HG03439 (cell line): ENCODE data around the gene HNRNPH1.

Experiments used
- ATAC-seq: cut with Tn5 transposase; IDR thresholded peaks from one replicate; pipeline ENCODE4 v1.9.1; 2021; ENCODE audit warnings: mild to moderate bottlenecking, moderate library complexity; ENCODE audit not compliant: unreplicated experiment

HNRNPH1 gene

DNA sequence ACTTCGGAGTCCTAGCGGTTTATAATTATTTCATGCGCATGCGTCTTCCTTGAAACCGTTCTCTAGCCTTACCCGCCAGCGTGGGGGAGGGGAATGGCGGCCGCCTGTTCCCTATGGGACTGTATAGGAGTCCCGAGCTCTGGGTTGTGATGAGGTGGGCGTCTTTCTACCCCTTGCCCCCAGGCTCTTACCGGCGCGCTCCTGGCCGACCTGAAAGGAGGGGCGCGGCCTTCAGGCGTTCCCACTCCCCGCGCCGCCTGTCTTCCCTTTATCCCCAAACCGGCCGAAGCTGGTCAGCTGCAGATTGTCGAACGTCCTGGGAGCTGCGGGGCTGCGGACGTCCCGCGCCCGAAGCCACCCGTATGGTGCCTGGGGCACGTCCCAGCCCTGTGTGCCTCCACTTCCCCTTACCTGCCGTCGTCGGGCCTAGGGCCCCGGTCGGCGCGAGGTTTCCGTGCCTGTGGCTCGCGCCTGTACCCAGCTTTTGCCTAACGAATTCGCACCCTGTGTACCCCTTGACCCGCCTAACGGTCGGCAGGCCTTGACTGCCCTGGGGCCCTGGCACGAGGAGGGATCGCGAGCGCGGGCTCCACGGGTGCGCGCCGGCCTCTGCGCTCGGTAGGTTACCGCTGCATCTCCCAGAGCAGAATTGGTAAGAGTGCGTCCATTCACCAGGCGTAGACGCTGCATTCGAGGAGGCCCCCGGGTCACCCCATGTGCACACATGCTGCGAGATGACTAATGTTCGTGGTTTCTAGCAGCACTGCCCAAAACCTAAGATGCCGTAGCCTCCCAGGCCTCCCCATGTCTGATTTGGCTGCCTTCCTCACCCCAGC lies 653 bp upstream of the HNRNPH1 start:
- no peak for ATAC-seq

DNA sequence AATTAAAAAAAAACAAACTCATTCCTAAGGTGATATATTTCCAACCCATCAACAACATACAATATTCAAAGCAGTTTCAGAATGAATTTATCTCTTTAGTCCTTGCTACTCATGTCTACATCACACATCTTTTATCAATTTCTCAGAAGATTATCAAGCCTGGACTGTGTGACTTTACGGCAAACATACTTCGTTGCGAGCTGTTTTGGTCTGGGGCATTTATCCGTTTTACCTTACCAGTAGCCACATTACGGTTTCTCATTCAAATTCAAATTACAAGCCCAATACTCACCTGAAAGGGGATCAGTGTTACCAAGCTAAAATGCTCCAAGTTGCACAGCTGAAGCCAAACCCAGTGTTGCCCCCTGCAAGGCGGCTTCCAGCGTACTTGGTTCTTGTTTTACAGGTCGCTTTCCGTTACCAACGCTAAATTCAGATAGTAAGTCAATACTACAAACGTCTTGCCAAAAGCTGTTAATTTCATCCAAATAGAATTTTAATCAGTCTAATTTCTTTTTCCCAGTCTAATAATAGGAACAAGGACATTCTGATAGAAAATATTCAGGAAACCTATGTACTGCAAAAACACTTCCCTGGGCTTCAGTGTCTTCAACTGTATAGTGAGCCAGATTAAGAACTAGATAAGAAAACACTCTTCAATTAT lies 1.8 kb downstream of the HNRNPH1 start:
- ATAC-seq = no peak

DNA sequence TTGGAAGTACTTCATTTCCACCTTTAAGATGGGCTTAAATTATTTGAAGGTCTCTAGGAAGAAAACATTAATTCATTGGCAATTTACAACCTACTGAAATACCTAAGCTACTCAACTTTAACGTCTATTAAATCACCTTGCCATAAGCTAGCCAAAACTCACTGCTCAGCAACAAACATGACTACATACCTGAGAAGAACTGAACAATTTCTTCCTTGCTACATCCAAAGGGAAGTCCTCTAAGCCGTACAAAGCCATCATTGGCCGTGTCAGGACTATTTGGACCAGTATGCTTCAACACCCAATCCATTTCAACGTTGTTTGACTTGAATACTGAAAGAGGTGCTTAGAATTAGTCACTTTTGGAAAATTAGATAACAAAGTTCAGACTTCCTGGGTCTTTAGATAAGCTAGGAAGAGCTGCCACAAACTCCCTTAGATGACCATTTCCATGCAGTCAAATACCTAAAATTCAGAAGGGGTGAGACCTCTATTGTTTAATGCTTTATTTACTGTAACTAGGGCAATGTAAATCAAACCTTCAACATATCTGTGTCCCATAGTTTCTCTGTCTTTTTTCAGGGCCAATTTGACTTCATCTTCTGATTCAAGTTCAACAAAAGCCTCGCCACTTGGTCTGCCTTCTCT lies 2.6 kb downstream of the HNRNPH1 start:
- ATAC-seq = no peak

- no peak for ATAC-seq
Measured at GRCh38 chr5:179620293-179620692, 3.2 kb downstream of the HNRNPH1 start.

GRCh38 chr5:179619776-179620175 lies 3.7 kb downstream of the HNRNPH1 start:
- ATAC-seq = no peak

DNA sequence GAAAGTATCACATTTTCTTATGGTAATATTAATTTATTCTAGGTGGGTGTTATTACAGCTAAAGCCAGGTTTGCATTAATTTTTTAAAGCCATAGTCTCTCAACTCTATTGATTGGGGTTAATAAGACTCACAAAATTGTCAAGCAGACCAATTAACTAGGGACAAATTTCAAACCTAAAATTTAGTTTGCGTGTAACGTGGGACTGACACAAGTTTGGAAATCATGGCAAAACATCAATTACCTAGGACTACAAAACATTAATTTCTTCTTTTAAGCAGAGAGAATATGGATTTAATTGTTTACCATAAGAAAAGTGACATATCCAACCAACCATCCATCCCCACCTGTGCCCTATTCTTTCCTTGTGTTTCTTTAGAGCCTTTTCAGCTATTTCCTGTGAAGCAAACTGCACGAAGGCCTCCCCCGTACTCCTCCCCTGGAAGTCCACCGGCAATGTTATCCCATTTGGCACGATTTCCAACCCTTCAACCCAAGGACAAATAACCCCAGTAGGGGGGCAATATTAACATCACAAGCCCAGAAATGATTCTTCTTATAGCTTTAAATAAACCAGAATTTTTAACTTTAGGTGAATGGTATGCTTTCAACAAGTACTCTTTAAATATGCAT lies 4.4 kb downstream of the HNRNPH1 start:
- no peak for ATAC-seq

- ATAC-seq = no peak
Measured at GRCh38 chr5:179617930-179618329, 5.5 kb downstream of the HNRNPH1 start.

DNA sequence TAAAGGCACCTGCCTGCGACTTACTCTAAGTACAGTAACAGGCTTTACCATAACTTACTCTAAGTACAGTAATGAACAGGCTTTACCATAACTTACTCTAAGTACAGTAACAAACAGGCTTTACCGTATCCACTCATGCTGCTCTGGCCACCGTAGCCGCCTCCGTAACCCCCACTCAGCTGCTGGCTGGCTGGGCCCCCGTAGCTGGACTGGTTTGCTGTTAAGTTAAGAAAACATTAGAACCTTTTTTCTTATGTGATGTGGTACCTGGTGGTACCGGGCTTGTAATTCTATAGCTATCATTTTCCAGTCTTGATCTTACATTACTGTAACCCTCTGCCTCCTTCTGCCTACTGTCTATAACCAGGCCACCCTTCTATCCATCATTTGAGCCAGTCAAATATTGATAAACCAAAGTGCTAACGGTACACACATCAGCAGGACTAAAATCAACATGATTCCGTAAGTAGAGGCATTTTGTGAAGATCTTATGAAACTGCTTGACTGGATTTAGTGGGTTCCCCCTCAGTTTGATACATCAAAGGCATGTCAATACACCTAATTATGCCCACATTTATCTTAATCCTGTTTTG lies 7.4 kb downstream of the HNRNPH1 start:
- ATAC-seq = no peak

DNA sequence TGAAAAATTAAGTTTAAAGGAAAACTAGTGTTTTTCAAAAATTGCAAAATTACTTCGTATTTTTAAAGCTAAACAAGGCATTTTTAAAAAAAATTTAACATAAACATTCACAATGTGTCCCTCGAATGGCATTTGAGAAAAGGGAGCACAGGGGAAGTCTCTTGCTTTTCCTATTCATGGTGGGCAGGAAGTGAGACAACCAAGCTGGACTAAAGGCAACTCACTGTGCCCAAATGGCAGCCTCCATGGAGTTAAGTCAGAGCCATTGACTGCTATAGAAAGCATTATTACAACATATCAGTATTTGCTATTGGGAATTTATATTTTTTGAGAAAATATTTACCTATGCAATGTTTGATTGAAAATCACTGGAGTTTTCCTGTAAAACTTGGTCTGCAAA lies 8.3 kb downstream of the HNRNPH1 start:
- no peak for ATAC-seq

GRCh38 chr5:179614745-179615144 lies 8.7 kb downstream of the HNRNPH1 start:
- ATAC-seq = no peak

GRCh38 chr5:179613460-179614071 lies 9.9 kb downstream of the HNRNPH1 start:
- no peak for ATAC-seq

- no peak for ATAC-seq
Measured at GRCh38 chr5:179612577-179613459, 10.7 kb downstream of the HNRNPH1 start.

DNA sequence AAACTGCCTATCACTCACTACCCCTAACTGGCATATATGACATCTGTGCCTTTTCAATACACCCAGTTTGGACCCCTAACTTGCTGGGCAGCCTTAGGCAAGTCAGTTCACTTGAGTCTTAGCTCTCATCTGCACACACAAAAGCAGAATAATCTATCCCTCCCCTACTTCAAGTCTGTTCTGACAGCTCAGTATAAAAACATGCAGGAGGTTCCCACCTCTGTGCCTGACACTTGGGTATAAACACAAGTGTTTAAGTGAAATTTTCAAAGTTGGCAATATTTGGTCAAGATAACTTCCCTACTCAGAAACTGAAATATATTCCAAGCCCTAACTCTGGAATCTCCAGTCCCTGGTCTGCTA lies 12.6 kb downstream of the HNRNPH1 start:
- ATAC-seq = no peak

- ATAC-seq = no peak
Measured at GRCh38 chr5:179610109-179610902, 13.2 kb downstream of the HNRNPH1 start.

DNA sequence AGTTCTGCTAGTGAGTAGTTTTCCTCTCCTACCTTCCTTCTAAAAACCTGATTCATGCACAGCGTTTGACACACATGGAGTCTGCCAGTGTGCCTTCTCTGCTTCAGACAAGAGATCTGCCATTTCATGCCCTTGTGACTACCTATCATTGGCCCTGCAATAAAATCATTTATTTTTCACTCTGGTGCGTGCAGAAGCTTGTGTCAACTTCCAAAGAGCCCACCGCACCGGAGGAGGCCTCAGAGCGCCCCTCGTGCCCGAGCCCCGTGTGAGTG lies 13.7 kb downstream of the HNRNPH1 start:
- no peak for ATAC-seq

DNA sequence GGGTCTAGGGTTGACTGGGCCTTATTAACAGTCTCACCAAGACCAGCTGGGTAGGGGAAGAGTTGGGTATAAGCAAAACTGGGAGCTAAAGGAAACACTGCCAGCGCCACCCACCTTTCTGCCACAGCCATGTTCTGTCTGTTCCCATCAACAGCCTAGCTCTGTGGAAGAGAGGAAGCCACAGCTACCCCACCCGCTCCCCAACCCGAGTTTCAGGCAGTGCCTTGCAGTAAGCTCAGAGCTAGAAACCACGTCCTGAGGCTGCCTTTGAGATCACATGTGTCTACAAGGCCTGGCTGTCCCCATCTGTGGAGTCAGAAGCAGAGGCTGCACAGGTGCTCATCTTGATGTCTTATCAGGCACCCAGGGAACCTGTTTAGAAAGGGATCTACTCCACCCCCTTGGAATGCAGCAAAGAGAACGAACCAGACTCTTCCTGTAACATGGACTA lies 15.3 kb downstream of the HNRNPH1 start:
- no peak for ATAC-seq

- ATAC-seq = no peak
Measured at GRCh38 chr5:179607160-179607931, 16.1 kb downstream of the HNRNPH1 start.

DNA sequence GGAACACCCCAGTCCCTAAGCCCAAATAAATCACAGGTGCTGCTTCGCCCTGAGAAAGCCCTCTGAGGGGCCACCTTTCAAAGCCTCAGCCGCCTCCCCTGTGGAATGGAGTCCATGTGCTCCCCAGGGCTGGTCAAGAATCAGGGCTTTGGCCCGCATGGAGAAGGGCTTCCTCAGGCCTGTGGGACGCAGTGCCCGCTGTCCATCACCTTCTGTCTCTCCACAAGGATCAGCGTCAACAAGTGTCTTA lies 16.6 kb downstream of the HNRNPH1 start:
- ATAC-seq = no peak
